IgD-negative memory B cell (primary cell): ENCODE data around the gene CASQ1. TPM values are rescaled to one million over a fixed set of nuclear protein-coding genes. Genes with fewer than 3 reads are reported as not detected.

Experiments used
- H3K27ac Mint-ChIP-seq, 3 donors: one replicate each; pipeline ENCODE4 v1.8.0; 2020 to 2022; ENCODE audit warnings: mild to moderate bottlenecking in 3 of 3, mixed read lengths in 3 of 3, moderate library complexity in 1 of 3
- H3K27me3 Mint-ChIP-seq: one replicate; pipeline ENCODE4 v1.8.0; 2021; ENCODE audit warnings: mixed read lengths
- H3K36me3 Mint-ChIP-seq: one replicate; pipeline ENCODE4 v1.8.0; 2020; ENCODE audit warnings: mild to moderate bottlenecking, mixed read lengths
- H3K4me1 Mint-ChIP-seq, 3 donors: one replicate each; pipeline ENCODE4 v1.8.0; 2020 to 2022; ENCODE audit warnings: mixed read lengths in 3 of 3, mild to moderate bottlenecking in 1 of 3
- H3K4me3 Mint-ChIP-seq, 4 donors: one replicate each; pipeline ENCODE4 v1.8.0; 2020 to 2022; ENCODE audit warnings: mild to moderate bottlenecking in 4 of 4, mixed read lengths in 4 of 4, moderate library complexity in 3 of 4
- H3K9me3 Mint-ChIP-seq, 3 donors: one replicate each; pipeline ENCODE4 v1.8.0; 2020 to 2021; ENCODE audit warnings: mixed read lengths in 3 of 3, mild to moderate bottlenecking in 1 of 3
- polyA plus RNA-seq: library from polyadenylated mRNA; unstranded; fragments of 300-500 nt; fragmentation: Illumina TruSeq; gene quantifications from one replicate; pipeline ENCODE4 v1.2.3, GENCODE V29; 2021

The CASQ1 gene
- polyA plus RNA-seq, 1 donor from 2014 or later, result not detected

DNA sequence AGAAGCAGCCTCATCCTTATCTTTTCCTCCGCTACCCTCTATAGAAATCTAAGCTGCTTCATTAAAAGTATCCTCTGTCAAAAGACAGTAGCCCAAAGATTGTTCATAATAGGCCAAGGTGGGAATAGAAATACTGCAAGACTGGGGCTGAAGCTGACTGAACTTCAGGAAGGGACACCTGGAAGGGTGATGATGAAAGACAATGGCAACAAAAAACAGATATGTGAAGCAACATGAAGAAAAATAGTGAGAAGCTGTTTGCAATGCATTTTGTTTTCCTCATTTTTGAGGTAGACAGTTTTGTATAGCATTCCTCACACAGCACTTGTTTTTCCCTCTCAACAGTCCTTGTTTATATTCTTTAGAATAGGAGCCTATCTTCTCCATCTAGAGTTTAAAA lies 55.1 kb downstream of the CASQ1 start:
- no peak overlapping the region for H3K4me3 Mint-ChIP-seq
- H3K4me1 Mint-ChIP-seq, result peaks cover 5 to 11% (median 9%) of the 10 kb centered on the region in 3 donors
- H3K9me3 Mint-ChIP-seq, result no peaks in the 10 kb centered on the region
- no peaks in the 10 kb centered on the region for H3K27me3 Mint-ChIP-seq
- H3K27ac Mint-ChIP-seq, result no peak overlapping the region
- no peaks in the 10 kb centered on the region for H3K36me3 Mint-ChIP-seq

DNA sequence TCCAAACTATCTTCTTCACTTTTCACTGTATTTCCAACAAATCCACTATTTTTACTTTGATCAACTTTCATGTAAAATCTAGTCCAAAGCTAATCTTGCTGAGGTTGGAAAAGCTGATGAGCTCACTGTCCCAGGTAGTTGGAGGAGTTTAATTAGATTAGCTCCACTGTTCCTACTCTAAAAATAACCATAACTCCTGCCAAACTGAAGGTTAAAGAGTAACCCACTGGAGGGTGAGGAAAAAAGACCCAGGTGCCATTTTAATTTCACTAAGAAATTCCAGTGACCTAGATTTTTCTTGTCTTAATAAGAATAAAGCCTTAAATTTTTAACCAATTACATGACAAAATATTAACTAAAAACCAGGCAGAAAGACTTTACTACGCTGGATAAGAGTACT lies 56.7 kb downstream of the CASQ1 start:
- H3K4me3 Mint-ChIP-seq, result no peak overlapping the region
- H3K9me3 Mint-ChIP-seq, result no peaks in the 10 kb centered on the region
- no peak overlapping the region for H3K27ac Mint-ChIP-seq
- H3K4me1 Mint-ChIP-seq, result peaks cover 10 to 16% (median 15%) of the 10 kb centered on the region in 3 donors
- H3K27me3 Mint-ChIP-seq, result no peaks in the 10 kb centered on the region
- no peaks in the 10 kb centered on the region for H3K36me3 Mint-ChIP-seq

DNA sequence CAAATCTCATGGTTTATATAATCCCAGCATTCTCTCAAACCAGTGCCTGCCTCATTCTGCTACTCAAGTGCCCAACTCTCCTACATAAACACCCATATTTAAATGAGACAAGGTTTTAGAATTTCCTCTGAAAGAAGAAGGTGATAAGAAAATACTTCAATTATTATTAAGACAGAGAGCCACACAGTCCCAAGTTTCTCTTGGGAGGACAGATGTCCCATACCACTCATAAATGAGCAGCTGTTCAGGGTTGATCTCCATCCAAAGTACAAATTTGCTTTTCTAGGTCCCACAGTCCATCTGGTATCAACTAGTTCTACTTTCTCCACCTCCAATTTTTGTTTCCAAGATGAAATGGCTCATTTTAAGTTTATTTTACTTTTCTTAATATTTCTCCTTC lies 60.6 kb downstream of the CASQ1 start:
- H3K9me3 Mint-ChIP-seq, result no peaks in the 10 kb centered on the region
- no peaks in the 10 kb centered on the region for H3K27me3 Mint-ChIP-seq
- peaks cover 1% of the 10 kb centered on the region for H3K36me3 Mint-ChIP-seq
- H3K4me1 Mint-ChIP-seq, result peaks cover 11 to 13% (median 13%) of the 10 kb centered on the region in 3 donors
- peak overlapping the region in 2 of 3 donors; percentile 51 to 53 for H3K27ac Mint-ChIP-seq
- no peak overlapping the region for H3K4me3 Mint-ChIP-seq

Other genes with a start within 250 kb of the CASQ1 start
- 0.08 TPM for gene IGSF9, start 245.0 kb upstream of the CASQ1 start, polyA plus RNA-seq
- not detected for gene SLAMF9, start 236.3 kb upstream of the CASQ1 start, polyA plus RNA-seq
- 1.9 TPM for gene PIGM, start 158.6 kb upstream of the CASQ1 start, polyA plus RNA-seq
- not detected for gene KCNJ10, start 120.4 kb upstream of the CASQ1 start, polyA plus RNA-seq
- gene KCNJ9, start 109.0 kb upstream of the CASQ1 start, polyA plus RNA-seq, result not detected
- 35.4 TPM for gene IGSF8, start 92.0 kb upstream of the CASQ1 start, polyA plus RNA-seq
- gene ATP1A2, start 74.8 kb upstream of the CASQ1 start, polyA plus RNA-seq, result not detected
- not detected for gene ATP1A4, start 39.0 kb upstream of the CASQ1 start, polyA plus RNA-seq
- 19.4 TPM for gene PEA15, start 14.8 kb downstream of the CASQ1 start, polyA plus RNA-seq
- gene DCAF8, start 72.0 kb downstream of the CASQ1 start, polyA plus RNA-seq, result 57.8 TPM
- 37.8 TPM for gene PEX19, start 94.6 kb downstream of the CASQ1 start, polyA plus RNA-seq
- gene COPA, start 152.7 kb downstream of the CASQ1 start, polyA plus RNA-seq, result 90.2 TPM
- gene NCSTN, start 152.8 kb downstream of the CASQ1 start, polyA plus RNA-seq, result 66.0 TPM
- not detected for gene NHLH1, start 176.5 kb downstream of the CASQ1 start, polyA plus RNA-seq
- not detected for gene VANGL2, start 210.0 kb downstream of the CASQ1 start, polyA plus RNA-seq